H9 (cell line): Measurements from ENCODE around the gene ANXA9. TPM values are rescaled to one million over a fixed set of nuclear protein-coding genes. Genes with fewer than 3 reads are reported as not detected.

Experiments used
- DNase-seq: peaks from one replicate; pipeline ENCODE4 v3.0.0-alpha.2; 2017
- H2AFZ ChIP-seq: one replicate; pipeline ENCODE4 v1.6.1; 2013; ENCODE audit warnings: mild to moderate bottlenecking, low read length, control low read depth, moderate library complexity
- H2AK5ac ChIP-seq: 2 replicates; pipeline ENCODE4 v1.6.1; 2013; ENCODE audit warnings: low read length, control low read depth, mixed read lengths; ENCODE audit not compliant: insufficient read length
- H2BK120ac ChIP-seq: one replicate; pipeline ENCODE4 v1.6.1; 2013; ENCODE audit warnings: low read depth, mild to moderate bottlenecking, low read length, control low read depth, inconsistent platforms; ENCODE audit not compliant: poor library complexity, severe bottlenecking
- H2BK12ac ChIP-seq: 2 replicates; pipeline ENCODE4 v1.6.1; 2013; ENCODE audit warnings: low read length, control low read depth, mixed read lengths, low read depth; ENCODE audit not compliant: insufficient read length
- H2BK15ac ChIP-seq: 2 replicates; pipeline ENCODE4 v1.6.1; 2013; ENCODE audit warnings: low read depth, low read length, control low read depth
- H2BK20ac ChIP-seq: one replicate; pipeline ENCODE4 v1.6.1; 2013; ENCODE audit warnings: low read depth, mild to moderate bottlenecking, low read length, control low read depth, inconsistent platforms; ENCODE audit not compliant: poor library complexity, severe bottlenecking
- H2BK5ac ChIP-seq: 2 replicates; pipeline ENCODE4 v1.6.1; 2013; ENCODE audit warnings: low read length, control low read depth, mixed read lengths; ENCODE audit not compliant: insufficient read length
- H3K14ac ChIP-seq: 2 replicates; pipeline ENCODE4 v1.6.1; 2013; ENCODE audit warnings: low read length, control low read depth; ENCODE audit not compliant: insufficient read depth
- H3K18ac ChIP-seq: 2 replicates; pipeline ENCODE4 v1.6.1; 2013; ENCODE audit warnings: low read depth, mild to moderate bottlenecking, mixed read lengths, low read length, control low read depth; ENCODE audit not compliant: insufficient read length
- H3K23ac ChIP-seq: 2 replicates; pipeline ENCODE4 v1.6.1; 2013; ENCODE audit warnings: low read length, control low read depth, mixed read lengths, low read depth; ENCODE audit not compliant: insufficient read length
- H3K23me2 ChIP-seq: 2 replicates; pipeline ENCODE4 v1.6.1; 2013; ENCODE audit warnings: low read depth, mild to moderate bottlenecking, mixed read lengths, low read length, control low read depth; ENCODE audit not compliant: insufficient read length, poor library complexity, severe bottlenecking
- H3K27ac ChIP-seq: 2 replicates; pipeline ENCODE4 v1.5.1; 2013; ENCODE audit warnings: low read length, control low read depth, mixed read lengths, low read depth; ENCODE audit not compliant: insufficient read length
- H3K27me3 ChIP-seq: 2 replicates; pipeline ENCODE4 v1.6.1; 2013; ENCODE audit warnings: low read length, control low read depth, inconsistent platforms; ENCODE audit not compliant: insufficient read depth
- H3K4ac ChIP-seq: 2 replicates; pipeline ENCODE4 v1.6.1; 2013; ENCODE audit warnings: low read depth, mild to moderate bottlenecking, control low read depth, inconsistent platforms, low read length, moderate library complexity
- H3K4me1 ChIP-seq: 2 replicates; pipeline ENCODE4 v1.6.1; 2013; ENCODE audit warnings: low read length, control low read depth, inconsistent platforms; ENCODE audit not compliant: insufficient read depth
- H3K4me2 ChIP-seq: 2 replicates; pipeline ENCODE4 v1.6.1; 2013; ENCODE audit warnings: low read length, control low read depth, mixed read lengths; ENCODE audit not compliant: insufficient read length, insufficient read depth
- H3K56ac ChIP-seq: 2 replicates; pipeline ENCODE4 v1.6.1; 2013; ENCODE audit warnings: low read depth, mild to moderate bottlenecking, mixed read lengths, low read length, control low read depth; ENCODE audit not compliant: insufficient read length
- H3K79me1 ChIP-seq: 2 replicates; pipeline ENCODE4 v1.6.1; 2013; ENCODE audit warnings: low read depth, mild to moderate bottlenecking, moderate library complexity, low read length, control low read depth, inconsistent platforms; ENCODE audit not compliant: insufficient read depth, poor library complexity, severe bottlenecking
- H3K79me2 ChIP-seq: 2 replicates; pipeline ENCODE4 v1.6.1; 2013; ENCODE audit warnings: low read length, control low read depth, inconsistent platforms; ENCODE audit not compliant: insufficient read depth
- H3K9ac ChIP-seq: 2 replicates; pipeline ENCODE4 v1.6.1; 2013; ENCODE audit warnings: low read length, control low read depth, mixed read lengths; ENCODE audit not compliant: insufficient read length; ENCODE audit errors: extremely low read depth
- H3K9me3 ChIP-seq: one replicate; pipeline ENCODE4 v1.6.1; 2013; ENCODE audit warnings: low read depth, low read length, inconsistent platforms; ENCODE audit not compliant: control insufficient read depth
- H3T11ph ChIP-seq: one replicate; pipeline ENCODE4 v1.6.1; 2013; ENCODE audit warnings: mild to moderate bottlenecking, low read length, control low read depth, inconsistent platforms
- H4K20me1 ChIP-seq: one replicate; pipeline ENCODE4 v1.6.1; 2013; ENCODE audit not compliant: control insufficient read depth, insufficient read length, insufficient read depth
- H4K5ac ChIP-seq: 2 replicates; pipeline ENCODE4 v1.6.1; 2013; ENCODE audit warnings: low read depth, mild to moderate bottlenecking, mixed read lengths, low read length, control low read depth; ENCODE audit not compliant: insufficient read length
- H4K8ac ChIP-seq: replicated peaks from 2 replicates; pipeline ENCODE4 v1.6.1; 2013; ENCODE audit warnings: low read length, control low read depth, mixed read lengths, low read depth; ENCODE audit not compliant: insufficient read length
- H4K91ac ChIP-seq: 2 replicates; pipeline ENCODE4 v1.6.1; 2013; ENCODE audit warnings: low read depth, mild to moderate bottlenecking, moderate library complexity, mixed read lengths, low read length, control low read depth; ENCODE audit not compliant: insufficient read length
- H3K27ac Mint-ChIP-seq, 3 experiments: 2 replicates in 2 of 3; 3 replicates in 1 of 3; pipeline ENCODE4 v1.8.0; 2020 to 2021; ENCODE audit warnings: mixed read lengths in 3 of 3, mild to moderate bottlenecking in 1 of 3, moderate library complexity in 1 of 3
- H3K27me3 Mint-ChIP-seq: 2 replicates; pipeline ENCODE4 v1.8.0; 2021; ENCODE audit warnings: low read depth, mild to moderate bottlenecking, moderate library complexity, mixed read lengths
- H3K36me3 Mint-ChIP-seq, 3 experiments: 2 replicates in 2 of 3; 3 replicates in 1 of 3; pipeline ENCODE4 v1.8.0; 2020 to 2021; ENCODE audit warnings: low read depth in 3 of 3, mixed read lengths in 3 of 3; ENCODE audit not compliant: insufficient read depth in 1 of 3
- H3K4me1 Mint-ChIP-seq, 2 experiments: 2 replicates each; pipeline ENCODE4 v1.8.0; 2020; ENCODE audit warnings: mixed read lengths in 2 of 2
- H3K4me3 Mint-ChIP-seq, 2 experiments: 2 replicates in 1 of 2; 3 replicates in 1 of 2; pipeline ENCODE4 v1.8.0; 2020 to 2021; ENCODE audit warnings: mild to moderate bottlenecking in 2 of 2, mixed read lengths in 2 of 2, moderate library complexity in 1 of 2
- H3K9me3 Mint-ChIP-seq, 2 experiments: 2 replicates in 1 of 2; 3 replicates in 1 of 2; pipeline ENCODE4 v1.8.0; 2020; ENCODE audit warnings: mild to moderate bottlenecking in 2 of 2, mixed read lengths in 2 of 2, moderate library complexity in 1 of 2
- CTCF ChIP-seq: fragments of 200-600 bp; sonication (generic); conservative IDR thresholded peaks from 3 replicates; pipeline ENCODE4 v1.8.0; 2021; ENCODE audit warnings: antibody characterized with exemption, mild to moderate bottlenecking
- WGBS: extraction: QIAGEN DNeasy Blood & Tissue Kit; methylation state at CpG from one replicate; pipeline ENCODE4 v1.1.7; 2013; ENCODE audit warnings: missing lambda C conversion rate, low lambda C conversion rate, mixed read lengths; ENCODE audit not compliant: insufficient read length; ENCODE audit errors: extremely low coverage; 5-methylcytosine and 5-hydroxymethylcytosine counted together
- total RNA-seq: library from RNA; stranded (reverse); gene quantifications from 2 replicates; pipeline ENCODE4 v1.2.1, GENCODE V29; 2021

Gene ANXA9
- total RNA-seq, 1 experiment from 2014 or later, result 0.92 TPM

GRCh38 chr1:151006327-151007052, 24.4 kb downstream of the ANXA9 start, which contains the start of gene MINDY1:
MINDY1 (minus strand) TSS chr1:151006902; CDS start chr1:151002617, 4,285 bp downstream.
- Mint-ChIP-seq H3K36me3 (peaks cover 0 to 2% (median 0%) of the 10 kb centered on the region in 3 experiments; a peak in 1 of 7 replicates), H3K4me1 (peaks cover 35 to 44% of the 10 kb centered on the region in 2 experiments), H3K27ac (peak within 1 kb of the TSS; percentile 97 to 98 (median 98)), H3K9me3 (no peaks in the 10 kb centered on the region; a peak in 2 of 5 replicates), H3K4me3 (peak within 1 kb of the TSS; percentile 97 to 99), H3K27me3 (no peaks in the 10 kb centered on the region; the same call in 1 of the 2 replicates)
- no peak within 1 kb of the TSS for H4K91ac ChIP-seq
- H2BK120ac ChIP-seq, result peak within 1 kb of the TSS; percentile 97
- peak within 1 kb of the TSS; percentile 71 for H3K18ac ChIP-seq
- DNase-seq, result peak; percentile 84
- peak within 1 kb of the TSS; percentile 33 for H2BK20ac ChIP-seq
- no peak within 1 kb of the TSS for H3K23ac ChIP-seq
- peak within 1 kb of the TSS; percentile 24 for H3K27ac ChIP-seq
- no peaks in the 10 kb centered on the region for H3K79me1 ChIP-seq
- peak within 1 kb of the TSS; percentile 82; the same call in 1 of the 2 replicates for H3K14ac ChIP-seq
- WGBS, result no CpG with 5 or more reads among the region's 18 CpGs
- no peaks in the 10 kb centered on the region for H3K27me3 ChIP-seq
- no peak within 1 kb of the TSS for H2BK5ac ChIP-seq
- no peak within 1 kb of the TSS for H2AK5ac ChIP-seq
- H3T11ph ChIP-seq, result peak within 1 kb of the TSS; percentile 92
- no peaks in the 10 kb centered on the region; the same call in 1 of the 2 replicates for H3K79me2 ChIP-seq
- H2BK15ac ChIP-seq, result no peak within 1 kb of the TSS
- no peaks in the 10 kb centered on the region for H3K9me3 ChIP-seq
- H3K4ac ChIP-seq, result peak within 1 kb of the TSS; percentile 78
- peaks cover 13% of the 10 kb centered on the region for H3K23me2 ChIP-seq
- H3K9ac ChIP-seq, result peak within 1 kb of the TSS; percentile 2
- no peaks in the 10 kb centered on the region for H4K20me1 ChIP-seq
- peak within 1 kb of the TSS; percentile 77 for H3K4me2 ChIP-seq
- H2AFZ ChIP-seq, result no peak within 1 kb of the TSS
- peak within 1 kb of the TSS; percentile 64 for H2BK12ac ChIP-seq
- no peak within 1 kb of the TSS for H4K5ac ChIP-seq
- H4K8ac ChIP-seq, result no peak within 1 kb of the TSS
- TF ChIP-seq CTCF, result peak; percentile 59
- H3K56ac ChIP-seq, result no peak within 1 kb of the TSS
- H3K4me1 ChIP-seq, result peaks cover 5% of the 10 kb centered on the region; the same call in 1 of the 2 replicates
